Activated effector memory CD4-positive, alpha-beta T cell treated with Interleukin-2 at 50 U/mL for 16 hours (primary cell): ENCODE results near the gene MSMB.
"Not testable (repeated sequence)": the region's sequence is repeated elsewhere in the genome, so short reads cannot be mapped to it uniquely, and the experiment has no call there.

Source experiments
- DNase-seq: peaks from one replicate; pipeline ENCODE4 v3.0.0-alpha.2; 2020

The MSMB gene, protein sequence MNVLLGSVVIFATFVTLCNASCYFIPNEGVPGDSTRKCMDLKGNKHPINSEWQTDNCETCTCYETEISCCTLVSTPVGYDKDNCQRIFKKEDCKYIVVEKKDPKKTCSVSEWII

DNA sequence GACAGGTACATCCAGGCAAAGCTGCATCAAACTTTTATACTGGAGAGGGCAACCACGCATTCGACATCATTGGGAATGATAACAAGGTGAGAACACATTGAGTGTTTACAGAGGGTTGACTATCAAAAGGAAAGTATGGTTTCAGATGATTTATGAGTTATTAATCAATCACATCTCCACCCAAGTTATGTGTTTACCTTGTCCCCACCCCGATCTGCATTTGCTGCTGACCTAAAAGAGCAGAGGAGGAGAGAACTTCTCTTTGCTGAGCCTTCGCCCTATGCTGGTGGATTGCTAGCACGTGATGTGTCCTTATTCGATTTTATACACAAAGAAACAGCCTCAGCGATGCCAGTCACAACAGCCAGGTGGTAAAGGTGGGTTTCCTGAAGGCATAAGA, at the start of gene MSMB:
Gene MSMB (minus strand): TSS at position 9 of the 400 bp plus-strand sequence. CDS start 32 bp downstream, outside the sequence.
- DNase-seq: no peak

DNA sequence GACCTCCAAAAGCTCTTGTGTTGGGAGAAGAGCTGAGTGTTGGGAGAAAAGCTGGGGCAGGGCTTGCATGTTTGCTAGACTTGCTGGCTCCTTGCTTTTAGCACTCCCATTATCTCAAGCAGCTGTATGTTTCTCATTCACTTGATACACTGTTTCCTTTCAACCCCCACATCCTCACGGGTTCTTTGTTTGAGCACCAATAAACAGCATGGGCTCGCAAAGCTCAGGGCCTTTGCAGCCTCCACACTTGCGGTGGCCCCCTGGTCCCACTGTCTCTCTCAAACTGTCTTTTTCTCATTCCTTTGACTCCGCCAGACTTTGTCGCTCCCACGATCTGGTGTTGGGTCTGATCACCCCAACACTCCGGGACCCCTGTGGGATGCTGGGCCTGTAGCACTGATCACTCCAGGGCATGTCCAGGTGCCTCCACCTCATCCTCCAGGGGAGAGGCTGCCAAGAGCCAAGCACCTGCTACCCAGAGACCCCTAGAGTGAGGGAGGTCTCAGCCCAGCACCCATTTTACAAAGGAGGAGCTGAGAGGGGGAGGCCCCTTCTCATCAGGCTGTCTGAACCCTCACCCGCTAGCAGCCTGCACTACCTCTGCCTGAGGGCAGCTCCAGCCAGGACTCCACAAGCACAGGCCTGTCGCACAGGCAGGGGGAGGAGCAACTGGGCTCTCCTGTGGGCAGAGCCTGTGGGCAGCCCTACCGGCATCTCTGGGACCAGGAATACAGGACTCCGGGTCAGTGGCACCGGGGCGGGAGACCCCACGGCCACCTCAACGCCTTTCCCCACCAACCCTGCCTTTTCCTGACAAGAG, 49.1 kb upstream of the MSMB start:
- DNase-seq: no peak

DNA sequence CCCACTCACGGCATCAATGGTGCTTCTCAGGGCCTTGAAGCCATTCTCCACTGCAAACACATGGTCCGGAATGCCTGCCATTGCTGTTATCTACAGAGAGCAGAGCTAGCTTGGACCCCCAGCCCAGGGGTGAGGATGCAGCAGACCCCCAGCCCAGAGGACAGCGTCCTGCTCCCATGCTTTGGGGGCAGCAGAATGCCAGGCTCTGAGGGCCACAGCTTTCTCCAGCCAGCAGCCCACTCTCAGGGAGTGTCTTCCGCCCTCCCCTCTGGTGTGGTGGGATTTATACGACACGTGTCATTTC, 48.1 kb upstream of the MSMB start:
- DNase-seq: no peak

DNA sequence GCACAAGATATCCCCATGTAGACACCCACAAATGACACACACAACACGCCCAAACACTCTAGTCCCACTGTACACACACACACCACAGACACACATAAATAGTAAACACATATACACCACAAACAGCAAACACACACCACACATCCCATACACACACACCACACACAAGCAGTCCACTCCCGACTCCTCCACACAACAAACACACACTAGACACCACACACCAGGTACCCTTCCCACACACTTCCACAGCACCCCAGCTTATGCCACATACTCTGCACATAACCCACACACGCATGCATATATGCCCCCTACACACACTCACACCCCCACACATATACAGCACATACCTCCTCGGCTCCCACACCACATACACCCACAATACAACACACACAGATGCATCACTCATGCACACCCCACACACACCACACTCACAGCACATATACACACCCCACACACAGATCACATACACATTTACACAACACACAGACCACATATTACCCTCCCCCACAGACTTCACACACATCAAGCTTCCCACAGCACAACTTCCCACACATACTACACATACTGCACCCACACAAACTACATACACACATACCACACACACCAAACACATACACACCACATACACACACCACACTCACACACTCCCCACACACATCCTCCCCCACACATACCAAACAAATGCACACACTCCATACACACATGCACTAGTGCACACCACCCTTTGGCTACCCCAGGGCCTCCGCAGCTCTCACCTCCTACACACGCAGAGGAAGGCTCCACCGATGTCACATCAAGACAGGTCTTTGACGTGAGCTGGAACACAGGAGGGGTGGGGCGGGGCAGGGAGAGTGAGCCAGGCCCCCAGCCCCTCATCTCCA, 47.5 kb upstream of the MSMB start:
- not testable (repeated sequence) for DNase-seq

DNA sequence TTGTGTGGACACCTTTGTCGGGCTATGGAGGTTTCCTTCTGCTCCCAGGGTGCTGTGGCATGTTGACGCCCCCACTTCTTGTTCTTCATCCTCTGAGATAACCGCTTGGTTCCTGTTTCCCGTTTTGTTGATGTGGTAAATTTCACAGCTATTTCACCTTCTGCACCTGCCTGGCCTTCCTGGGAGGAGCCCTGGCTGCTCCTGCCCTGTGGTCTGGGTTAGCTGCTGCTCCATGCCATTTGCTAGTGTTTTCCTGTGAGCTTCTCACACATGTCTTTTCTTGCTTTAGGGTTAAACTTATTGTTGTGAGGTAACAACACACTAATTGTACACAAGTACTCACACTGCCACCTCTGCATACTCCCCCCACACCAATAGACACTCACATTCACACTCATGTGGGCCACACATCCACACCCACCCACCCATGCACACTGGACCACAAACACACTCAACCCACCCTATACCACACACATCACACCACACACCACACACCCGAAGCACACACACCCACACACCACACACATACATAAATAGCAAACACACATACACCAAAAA, 46.5 kb upstream of the MSMB start:
- peak; percentile 12 for DNase-seq

DNA sequence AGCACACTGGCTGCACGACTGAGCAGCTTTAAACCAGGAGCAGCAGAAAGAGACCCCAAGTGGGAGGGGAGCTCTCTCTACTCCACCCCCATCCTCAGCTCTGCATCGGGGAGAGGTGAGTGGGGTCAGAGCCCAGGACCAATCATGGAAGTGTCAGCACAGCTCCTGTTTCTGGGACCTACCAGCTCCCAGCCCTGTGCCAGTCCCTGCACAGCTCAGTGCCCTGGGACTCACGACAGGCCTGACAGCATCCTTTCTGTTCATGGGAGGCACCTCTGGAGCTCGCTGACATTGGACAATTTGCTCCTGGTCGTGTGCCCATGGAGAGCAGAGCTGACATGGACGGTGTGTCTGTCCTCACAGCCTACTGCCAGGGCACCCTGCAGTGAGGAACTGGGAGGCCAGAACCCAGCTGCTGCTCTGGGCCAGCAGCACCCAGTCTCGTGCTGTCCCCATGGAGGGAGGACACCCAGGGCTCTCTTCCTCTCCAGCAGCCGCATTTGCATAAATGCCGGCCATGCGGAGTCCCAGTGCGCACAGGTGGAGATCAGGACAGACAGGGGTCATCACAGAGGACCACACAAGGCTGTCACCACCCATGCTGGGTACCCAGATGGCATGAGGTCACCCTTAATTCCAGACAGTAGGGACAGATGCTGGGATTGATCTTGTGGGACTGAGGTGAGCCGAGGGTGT, 45.9 kb upstream of the MSMB start:
- no peak for DNase-seq

DNA sequence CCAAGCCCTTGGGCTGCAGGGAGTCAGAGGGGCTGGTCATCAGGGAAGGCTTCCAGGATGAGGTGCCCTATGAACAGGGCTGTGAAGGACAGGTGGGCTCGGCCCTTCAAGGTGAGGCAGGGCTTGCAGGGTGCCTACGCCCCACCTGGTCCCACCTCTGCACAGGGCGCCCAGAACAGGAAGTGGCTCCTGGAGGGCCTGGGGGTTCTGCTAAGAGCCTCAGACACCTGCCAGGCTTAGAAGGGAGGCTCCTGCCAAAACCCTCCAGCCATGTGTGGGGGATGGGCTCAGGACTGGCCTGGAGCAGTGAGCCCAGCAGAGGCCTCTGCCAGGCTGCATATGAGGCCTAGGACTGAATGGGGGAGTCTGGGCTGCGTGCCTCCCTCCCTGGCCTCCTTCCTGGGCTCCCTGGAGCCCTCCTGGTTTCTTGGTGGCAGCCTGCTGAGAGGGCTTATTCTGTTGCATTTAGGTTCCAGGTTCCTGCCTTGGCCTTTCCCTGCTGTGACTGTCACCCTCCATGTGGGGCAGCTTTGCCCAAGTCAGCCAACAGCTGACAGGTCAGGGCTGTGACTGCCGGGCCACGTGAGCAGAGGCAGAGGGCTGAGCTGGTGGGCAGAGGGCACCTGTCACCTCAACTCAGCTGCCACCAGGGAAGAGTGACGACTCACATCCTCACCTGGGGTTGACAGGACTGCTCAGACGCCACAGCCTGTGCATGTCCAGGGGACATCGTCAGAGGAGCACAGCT, 45.2 kb upstream of the MSMB start:
- no peak for DNase-seq

DNA sequence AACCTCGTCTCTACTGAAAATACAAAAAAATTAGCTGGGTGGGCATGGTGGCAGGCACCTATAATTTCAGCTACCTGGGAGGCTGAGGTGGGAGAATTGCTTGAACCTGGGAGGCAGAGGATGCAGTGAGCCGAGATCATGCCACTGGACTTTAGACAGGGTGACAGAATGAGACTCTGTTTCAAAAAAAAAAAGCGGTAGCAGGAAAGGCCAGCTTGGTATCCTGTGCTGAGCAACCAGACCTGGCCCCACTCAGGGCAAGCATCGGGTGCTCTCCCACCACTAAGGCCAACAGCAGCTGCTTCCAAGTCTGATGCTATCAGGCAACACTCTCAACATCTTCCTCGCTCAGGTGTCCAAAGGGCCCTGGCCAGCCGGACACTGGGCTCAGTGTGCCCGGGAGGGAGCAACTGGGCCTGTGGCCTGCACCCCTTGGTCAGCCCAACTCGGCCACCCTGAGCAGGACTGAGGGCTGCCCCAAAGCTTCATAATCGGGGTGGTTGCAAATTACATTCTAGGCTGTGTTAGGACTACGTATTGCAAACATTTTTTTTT, 44.3 kb upstream of the MSMB start:
- no peak for DNase-seq

DNA sequence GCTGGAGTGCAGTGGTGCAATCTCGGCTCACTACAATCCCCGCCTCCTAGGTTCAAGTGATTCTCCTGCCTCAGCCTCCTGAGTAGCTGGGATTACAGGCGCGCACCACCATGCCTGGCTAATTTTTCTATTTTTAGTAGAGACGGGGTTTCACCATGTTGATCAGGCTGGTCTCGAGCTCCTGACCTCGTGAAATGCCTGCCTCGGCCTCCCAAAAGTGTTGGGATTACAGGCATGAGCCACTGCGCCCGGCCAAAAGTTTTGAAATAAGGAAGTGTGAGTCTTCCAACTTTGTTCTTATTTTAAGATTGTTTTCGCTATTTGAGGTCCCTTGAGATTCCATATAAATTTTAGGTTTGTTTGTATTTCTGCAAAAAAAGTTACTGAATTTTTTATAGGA, 41.3 kb upstream of the MSMB start:
- DNase-seq: not testable (repeated sequence)

DNA sequence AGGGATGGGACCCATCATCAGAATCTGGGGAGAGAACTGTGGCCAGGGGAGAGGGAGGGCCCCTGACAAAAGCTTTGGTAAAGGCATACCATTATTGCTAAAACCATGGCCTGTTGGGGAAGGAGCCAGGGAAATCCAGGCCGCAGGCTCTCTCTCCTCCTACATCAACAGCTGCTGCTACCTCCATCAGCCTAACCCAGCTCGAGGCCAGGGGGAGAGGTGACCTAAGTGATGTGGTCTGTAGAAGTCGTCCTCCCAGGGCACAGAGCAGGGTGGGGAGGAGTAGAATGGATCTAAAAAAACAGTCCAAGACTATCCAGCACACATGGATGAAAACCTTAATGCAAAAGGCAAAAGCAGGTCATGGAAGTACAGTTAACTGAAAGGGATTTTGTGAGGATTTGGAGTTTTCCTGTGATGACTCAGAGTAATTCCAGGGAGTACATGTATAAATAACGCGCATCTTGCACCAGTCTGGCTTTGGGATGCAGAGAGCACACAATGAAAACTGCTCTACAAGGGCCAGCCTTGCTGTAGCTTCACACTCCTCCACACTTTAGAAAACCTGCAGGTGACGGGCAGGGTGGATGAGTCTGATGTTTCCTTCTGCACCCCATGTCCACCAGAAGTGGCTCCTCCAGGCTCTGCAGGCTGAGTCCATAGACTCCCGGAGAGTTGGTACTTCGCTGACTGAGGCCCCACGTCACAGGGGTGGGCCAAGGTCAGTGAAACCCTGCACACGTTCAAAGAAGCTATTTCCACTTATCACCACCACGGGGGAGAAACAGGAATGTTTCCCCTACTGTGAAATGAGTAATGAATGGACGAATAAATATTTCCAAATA, 38.5 kb upstream of the MSMB start:
- DNase-seq: no peak

DNA sequence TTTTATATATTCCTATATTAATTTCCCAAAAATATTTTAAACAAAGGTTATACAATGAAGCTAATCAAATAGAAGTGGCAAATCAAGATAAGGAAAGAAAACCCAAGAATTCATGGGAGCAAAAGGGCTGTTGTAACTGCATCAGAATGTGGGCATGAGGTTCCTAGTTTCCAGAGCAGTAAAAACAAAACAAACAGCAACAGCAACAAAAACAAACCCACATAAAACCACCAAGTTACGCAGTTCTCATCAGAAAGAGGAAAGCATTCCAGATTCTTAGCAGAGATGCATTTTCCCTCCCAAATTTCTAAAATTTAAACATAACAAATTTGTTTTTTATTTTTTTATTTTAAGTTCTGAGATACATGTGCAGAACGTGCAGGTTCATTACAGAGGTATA, 34.8 kb upstream of the MSMB start:
- DNase-seq: no peak

DNA sequence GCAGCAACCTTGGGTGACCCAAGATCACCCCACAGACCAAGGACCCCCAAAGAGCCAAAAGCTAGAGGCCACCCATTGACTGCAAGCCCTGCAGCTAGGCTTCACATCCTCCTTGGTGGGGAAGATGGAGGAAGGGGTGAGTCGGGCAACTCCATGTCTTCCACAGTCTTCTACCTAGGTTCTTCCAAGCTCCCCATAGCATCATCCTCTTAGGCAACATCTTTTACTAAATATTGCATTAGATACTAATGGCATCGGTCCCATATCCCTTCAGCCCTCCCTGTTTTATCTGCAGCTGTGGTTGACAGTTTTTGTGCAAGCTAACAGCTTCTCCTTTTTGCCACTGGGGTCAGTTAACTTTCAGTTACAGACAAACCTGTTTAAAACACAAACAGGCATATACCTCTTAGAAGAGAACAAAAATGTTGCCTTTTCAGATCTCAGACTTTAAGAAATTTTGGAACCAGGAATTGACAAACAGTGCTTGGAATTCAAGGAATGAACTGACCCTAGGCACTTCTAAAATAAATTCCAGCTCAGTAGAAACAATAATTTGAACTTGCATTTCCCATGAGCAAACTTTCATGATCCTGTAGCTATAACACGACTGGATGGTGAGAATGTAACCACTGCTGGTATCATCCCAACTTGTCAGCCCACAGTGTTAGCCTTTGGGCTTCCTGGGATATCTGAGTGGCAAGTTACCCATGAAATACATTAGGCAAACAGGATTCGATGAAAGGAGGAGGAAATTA, 33.9 kb upstream of the MSMB start:
- DNase-seq: no peak

DNA sequence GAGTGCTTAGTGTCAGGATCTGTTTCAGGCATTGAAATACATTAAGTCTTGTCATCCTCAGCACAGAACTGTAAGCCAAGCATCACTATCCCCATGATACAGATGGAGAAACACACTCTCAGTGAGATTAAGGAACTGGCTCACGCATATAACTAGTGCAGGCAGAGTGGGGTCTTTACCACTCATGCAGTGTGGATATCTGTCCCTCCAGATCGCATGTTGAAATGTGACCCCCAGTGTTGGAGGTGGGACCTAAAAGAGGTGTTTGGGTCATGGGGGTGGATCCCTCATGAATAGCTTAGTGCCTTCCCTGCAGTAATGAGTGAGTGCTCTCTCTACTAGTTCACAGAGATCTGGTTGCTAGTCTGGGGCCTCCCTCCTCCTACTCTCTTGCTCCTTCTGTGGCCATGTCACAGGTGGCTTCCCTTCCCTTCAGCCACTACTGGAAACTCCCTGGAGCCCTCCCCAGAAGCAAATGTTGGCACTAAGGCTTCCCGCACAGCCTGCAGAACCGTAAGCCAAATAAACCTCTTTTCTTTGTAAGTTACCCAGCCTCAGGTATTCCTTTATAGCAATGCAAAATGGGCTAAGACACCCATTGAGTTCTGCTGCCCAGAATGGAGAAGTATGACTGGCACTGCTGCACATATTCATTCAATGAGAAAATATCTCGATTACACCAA, 31.8 kb upstream of the MSMB start:
- no peak for DNase-seq

DNA sequence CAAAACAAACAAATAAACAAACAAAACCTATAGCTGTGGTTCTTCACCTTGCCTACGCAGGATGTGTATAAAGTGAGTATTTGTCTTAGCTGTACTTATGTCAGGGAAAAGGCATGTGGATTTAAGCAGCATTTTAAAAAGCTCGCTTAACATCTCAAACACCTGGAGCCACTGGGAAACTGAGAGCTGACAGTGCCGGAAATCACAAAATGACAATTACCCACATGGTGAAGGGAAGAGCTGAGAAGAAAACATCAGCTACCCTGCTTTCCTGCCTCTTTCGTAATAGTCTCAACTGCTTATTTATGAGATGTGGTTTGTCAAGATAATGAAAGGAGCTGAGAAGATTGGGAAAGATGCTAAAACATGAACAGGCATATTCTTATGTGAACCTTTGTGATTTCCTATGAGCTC, 31.1 kb upstream of the MSMB start:
- no peak for DNase-seq

DNA sequence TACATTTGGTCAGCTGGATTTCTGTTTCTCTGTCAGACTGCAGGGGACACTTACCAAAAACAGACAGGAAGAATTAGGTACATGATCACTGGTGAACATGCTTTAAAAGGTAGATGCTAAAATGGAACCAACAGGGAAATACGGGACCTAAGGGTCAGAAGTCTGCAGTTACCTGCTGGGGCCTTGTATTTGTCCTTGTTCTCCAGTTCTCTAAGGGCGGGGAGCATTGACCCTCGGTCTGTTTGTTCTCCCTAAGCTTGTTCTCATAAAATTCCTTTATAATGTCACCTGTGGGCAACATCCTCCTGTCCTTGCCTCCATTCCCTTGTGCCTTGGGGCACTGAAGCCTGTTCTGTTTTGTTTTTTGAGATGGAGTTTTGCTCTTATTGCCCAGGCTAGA, 29.8 kb upstream of the MSMB start:
- no peak for DNase-seq

DNA sequence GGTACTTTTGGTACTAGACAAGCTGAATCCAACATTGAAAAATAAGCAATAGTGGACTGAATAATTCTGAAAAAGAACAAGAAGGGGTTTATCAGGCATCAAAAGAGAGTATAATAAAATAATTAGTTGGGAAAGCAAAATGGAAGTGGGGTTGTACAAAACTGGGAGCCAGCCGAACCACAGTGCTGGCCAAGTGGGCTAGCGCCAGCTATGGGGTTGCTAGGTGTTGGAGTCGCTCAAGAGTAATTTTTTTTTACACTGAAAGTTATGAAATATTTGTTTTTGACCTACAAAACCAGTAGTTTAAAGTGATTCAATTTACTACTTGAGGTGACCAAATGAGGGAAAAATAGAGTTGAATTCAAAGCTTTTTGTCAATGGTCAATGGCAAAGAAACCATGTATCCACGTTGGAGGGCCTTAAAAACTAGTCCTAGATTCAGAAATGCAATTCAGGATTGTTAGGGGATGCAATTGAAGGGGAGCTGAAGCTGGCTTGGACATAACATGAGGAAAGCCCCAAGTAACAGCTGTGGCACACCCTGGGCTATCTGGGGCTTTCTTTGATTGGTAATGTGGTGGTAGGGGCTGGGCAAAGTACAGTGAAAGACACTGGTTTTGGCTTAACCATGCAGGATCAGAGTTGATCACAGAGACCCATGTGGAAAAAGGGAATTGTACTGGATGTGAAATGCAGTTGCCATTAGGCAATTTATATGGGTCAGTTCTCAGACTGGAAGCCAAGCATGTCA, 28.3 kb upstream of the MSMB start:
- DNase-seq: no peak

DNA sequence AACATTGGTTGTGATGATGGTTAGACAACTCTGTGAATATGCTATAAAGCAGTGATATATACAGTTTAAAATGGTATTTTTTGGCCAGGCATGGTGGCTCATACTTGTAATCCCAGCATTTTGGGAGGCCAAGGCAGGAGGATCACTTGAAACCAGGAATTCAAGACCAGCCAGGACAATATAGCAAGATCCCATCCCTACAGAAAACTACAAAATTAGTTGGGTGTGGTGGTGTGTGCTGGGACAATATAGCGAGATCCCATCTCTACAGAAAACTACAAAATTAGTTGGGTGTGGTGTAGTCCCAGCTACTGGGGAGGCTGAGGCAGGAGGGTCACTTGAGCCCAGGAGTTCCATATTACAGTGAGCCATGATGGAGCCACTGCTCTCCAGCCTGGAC, 27.5 kb upstream of the MSMB start:
- no peak for DNase-seq

DNA sequence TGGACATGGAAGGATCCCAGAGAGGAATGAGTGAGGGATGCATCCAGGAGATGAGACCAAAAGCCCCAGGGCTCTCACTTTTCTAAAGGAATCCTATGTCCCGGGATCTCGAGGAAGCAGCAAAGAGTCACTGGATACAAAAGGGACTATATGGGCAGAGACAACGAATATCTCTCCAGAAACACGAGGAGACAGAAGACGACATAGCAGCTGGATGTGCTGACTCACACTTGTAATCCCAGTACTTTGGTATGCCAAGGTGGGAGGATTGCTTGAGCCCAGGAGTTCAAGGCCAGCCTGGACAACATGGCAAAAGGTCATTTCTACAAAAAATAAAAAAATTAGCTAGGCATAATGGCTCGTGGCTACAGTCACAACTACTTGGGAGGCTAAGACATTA, 24.7 kb upstream of the MSMB start:
- no peak for DNase-seq
